Colonic mucosa (tissue), 4 donors: Measurements from ENCODE around the gene CISTR. TPM values are rescaled to one million over a fixed set of nuclear protein-coding genes. Genes with fewer than 3 reads are reported as not detected.

ENCODE experiments used
- DNase-seq: peaks from one replicate; pipeline ENCODE4 v3.0.0-alpha.2; 2020
- H3K27ac ChIP-seq: fragments of 200-600 bp; one replicate; pipeline ENCODE4 v1.8.0; 2021
- H3K27me3 ChIP-seq: fragments of 200-600 bp; one replicate; pipeline ENCODE4 v1.8.0; 2021
- H3K36me3 ChIP-seq: fragments of 200-600 bp; one replicate; pipeline ENCODE4 v1.8.0; 2021
- H3K4me1 ChIP-seq: fragments of 200-600 bp; one replicate; pipeline ENCODE4 v1.8.0; 2021; ENCODE audit warnings: mild to moderate bottlenecking
- H3K4me3 ChIP-seq: fragments of 200-600 bp; one replicate; pipeline ENCODE4 v1.8.0; 2021
- H3K9ac ChIP-seq, 2 donors: one replicate each; pipeline ENCODE4 v1.7.0; 2013; ENCODE audit warnings: control low read depth in 2 of 2, low read depth in 2 of 2, low read length in 2 of 2
- H3K9me3 ChIP-seq: fragments of 200-600 bp; one replicate; pipeline ENCODE4 v1.8.0; 2021
- intact Hi-C: fragments of 100-400 bp; cut with DNase I; formaldehyde crosslinking; loops from one replicate; pipeline ENCODE4 v1.14.1; 2022
- total RNA-seq, 2 donors: library from RNA; stranded (reverse); fragmentation: NEBNext Ultra II Directional in 1 of 2; extraction: Animal tissue kit (Norgen Biotek cat#: 25700) in 1 of 2; gene quantifications; one replicate each; pipeline ENCODE4 v1.2.1, GENCODE V29; 2021
- TF ChIP-seq, protein P1 (sequence below): fragments of 200-600 bp; IDR thresholded peaks from one replicate; pipeline ENCODE4 v1.8.0; 2022; ENCODE audit warnings: antibody characterized with exemption, mild to moderate bottlenecking
- donor health status: healthy.
- donor health status: DM: no; HTN: no; CAD: no.
- donor health status: DM: no; HTN: no; CAD: no.

Gene CISTR
- total RNA-seq, 2 donors from 2014 or later: not detected

DNA sequence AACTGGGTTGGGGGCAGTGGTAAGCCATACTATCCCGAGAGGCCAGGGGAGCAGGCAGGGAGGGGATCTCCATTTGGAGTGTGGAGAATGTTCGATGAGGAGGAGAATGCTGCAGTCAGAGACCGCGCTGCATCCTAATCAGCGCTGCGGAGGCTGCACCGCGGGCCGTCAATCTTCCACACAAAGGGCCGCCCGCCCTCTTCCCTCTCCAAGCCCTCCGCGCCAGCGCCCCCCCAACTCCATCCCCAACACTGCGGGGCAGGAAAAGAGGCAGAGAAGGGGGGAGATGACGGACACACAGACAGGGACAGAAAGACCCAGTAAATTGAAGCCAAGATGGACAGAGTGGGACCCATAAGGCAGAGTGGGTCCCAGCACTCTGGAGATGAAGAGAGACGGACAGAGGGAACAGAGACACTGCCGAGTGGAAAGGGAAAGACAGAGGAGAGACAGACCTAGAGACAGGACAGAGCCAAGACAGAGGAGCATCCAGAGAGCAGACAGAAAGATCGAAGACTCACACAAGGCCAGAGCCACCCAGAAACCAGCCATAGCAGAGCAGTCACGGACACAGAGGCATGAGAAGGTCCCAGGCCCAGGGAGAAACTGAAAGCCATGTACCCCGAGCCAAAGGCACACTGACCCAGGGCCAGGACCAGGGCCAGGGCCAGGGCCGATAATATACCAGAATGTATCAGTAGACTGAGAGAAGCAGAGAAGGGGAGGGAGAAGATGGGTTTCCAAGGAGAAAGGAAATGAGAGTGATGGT, 3.5 kb downstream of the CISTR start:
- Histone ChIP-seq H3K9me3 (no peaks in the 10 kb centered on the region), H3K27ac (no peak overlapping the region), H3K4me1 (peaks cover 8% of the 10 kb centered on the region), H3K27me3 (peaks cover 59% of the 10 kb centered on the region), H3K9ac (no peak overlapping the region), H3K4me3 (no peak overlapping the region), H3K36me3 (no peaks in the 10 kb centered on the region)
- intact Hi-C loops: no loop called here
- DNase-seq: no peak
- TF ChIP-seq, protein P1, sequence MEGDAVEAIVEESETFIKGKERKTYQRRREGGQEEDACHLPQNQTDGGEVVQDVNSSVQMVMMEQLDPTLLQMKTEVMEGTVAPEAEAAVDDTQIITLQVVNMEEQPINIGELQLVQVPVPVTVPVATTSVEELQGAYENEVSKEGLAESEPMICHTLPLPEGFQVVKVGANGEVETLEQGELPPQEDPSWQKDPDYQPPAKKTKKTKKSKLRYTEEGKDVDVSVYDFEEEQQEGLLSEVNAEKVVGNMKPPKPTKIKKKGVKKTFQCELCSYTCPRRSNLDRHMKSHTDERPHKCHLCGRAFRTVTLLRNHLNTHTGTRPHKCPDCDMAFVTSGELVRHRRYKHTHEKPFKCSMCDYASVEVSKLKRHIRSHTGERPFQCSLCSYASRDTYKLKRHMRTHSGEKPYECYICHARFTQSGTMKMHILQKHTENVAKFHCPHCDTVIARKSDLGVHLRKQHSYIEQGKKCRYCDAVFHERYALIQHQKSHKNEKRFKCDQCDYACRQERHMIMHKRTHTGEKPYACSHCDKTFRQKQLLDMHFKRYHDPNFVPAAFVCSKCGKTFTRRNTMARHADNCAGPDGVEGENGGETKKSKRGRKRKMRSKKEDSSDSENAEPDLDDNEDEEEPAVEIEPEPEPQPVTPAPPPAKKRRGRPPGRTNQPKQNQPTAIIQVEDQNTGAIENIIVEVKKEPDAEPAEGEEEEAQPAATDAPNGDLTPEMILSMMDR: no peak

DNA sequence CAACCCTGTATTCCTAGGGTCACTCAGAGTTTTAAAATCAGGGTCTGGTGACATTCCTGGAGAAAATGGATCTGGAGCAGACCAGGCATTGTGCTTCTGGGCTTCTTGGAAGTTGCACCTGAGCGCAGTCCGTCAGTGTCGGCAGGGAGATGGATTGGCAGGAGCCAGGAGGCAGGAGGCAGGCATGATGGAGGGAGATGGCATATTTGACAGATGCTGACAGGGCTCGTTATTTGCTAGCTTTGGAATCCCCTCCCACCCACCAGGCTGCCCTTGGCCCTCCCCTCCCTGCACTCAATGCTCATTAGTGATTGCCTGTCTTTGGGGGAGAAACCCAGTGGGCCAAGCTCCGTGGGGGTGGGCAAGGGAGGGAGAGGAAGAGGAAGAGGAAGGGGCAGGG, 4.7 kb downstream of the CISTR start:
- H3K9ac ChIP-seq: no peak overlapping the region
- DNase-seq: no peak
- intact Hi-C loops: no loop called here
- TF ChIP-seq, protein P1: no peak
- H3K36me3 ChIP-seq: no peaks in the 10 kb centered on the region
- peaks cover 62% of the 10 kb centered on the region for H3K27me3 ChIP-seq
- H3K27ac ChIP-seq: no peak overlapping the region
- peaks cover 8% of the 10 kb centered on the region for H3K4me1 ChIP-seq
- no peak overlapping the region for H3K4me3 ChIP-seq
- no peaks in the 10 kb centered on the region for H3K9me3 ChIP-seq

DNA sequence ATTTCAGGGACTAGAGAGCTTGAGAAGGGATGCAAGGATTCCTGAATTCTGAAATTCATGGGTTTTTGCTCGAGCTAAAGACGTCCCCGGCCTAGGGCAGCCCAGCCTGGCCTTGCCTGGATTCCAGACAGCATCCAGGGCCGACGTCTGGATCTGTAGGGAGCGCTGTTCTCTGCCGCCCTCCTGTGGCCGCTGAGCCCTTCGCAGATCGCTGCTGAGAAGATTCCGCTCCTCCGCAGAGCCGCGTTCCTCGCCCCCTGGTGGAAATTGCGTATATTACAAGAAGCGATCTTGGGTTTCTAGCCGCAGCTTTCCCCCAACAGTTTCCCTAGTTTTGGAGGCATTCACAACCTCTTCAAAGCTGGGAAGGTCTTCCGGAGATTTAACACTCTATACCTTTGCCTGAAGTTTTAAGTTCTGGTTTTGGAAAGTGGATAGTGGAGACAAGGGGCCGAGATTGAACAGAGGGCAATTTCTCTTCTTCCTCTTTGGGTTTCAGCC, 5.1 kb downstream of the CISTR start:
- TF ChIP-seq, protein P1: peak; percentile 100
- H3K9me3 ChIP-seq: no peaks in the 10 kb centered on the region
- no peak overlapping the region for H3K9ac ChIP-seq
- peak; percentile 93 for DNase-seq
- peaks cover 8% of the 10 kb centered on the region for H3K4me1 ChIP-seq
- H3K27ac ChIP-seq: no peak overlapping the region
- no peaks in the 10 kb centered on the region for H3K36me3 ChIP-seq
- no peak overlapping the region for H3K4me3 ChIP-seq
- peaks cover 58% of the 10 kb centered on the region for H3K27me3 ChIP-seq
- intact Hi-C loops: no loop called here

DNA sequence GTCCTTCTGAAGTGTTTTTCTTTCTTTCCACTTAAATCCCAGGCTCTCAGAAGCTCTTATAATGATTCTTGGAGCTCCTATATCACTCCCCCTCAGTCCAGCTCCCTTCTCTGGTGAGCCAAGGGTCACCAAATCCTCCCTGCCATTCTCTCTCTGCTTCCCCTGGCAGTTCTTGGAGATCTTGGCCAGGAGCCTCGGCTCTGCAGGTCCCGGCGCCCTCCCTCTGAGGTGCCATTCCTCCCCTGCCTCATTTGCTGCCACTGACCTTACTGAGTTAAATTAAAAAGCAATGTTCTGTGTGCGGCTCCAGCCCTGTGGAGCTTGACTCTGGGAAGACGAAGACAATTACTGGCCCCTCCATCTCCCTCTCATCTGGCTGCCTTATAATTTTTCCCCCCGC, 7.0 kb downstream of the CISTR start:
- Histone ChIP-seq H3K36me3 (no peaks in the 10 kb centered on the region), H3K27me3 (peaks cover 46% of the 10 kb centered on the region), H3K4me3 (no peak overlapping the region), H3K27ac (no peak overlapping the region), H3K4me1 (no peaks in the 10 kb centered on the region), H3K9me3 (no peaks in the 10 kb centered on the region), H3K9ac (no peak overlapping the region)
- TF ChIP-seq, protein P1: no peak
- no peak for DNase-seq
- intact Hi-C loops: loop anchor here (2.0 kb wide), 1 partner anchor 42 kb away; no protein-coding TSS in a partner anchor

DNA sequence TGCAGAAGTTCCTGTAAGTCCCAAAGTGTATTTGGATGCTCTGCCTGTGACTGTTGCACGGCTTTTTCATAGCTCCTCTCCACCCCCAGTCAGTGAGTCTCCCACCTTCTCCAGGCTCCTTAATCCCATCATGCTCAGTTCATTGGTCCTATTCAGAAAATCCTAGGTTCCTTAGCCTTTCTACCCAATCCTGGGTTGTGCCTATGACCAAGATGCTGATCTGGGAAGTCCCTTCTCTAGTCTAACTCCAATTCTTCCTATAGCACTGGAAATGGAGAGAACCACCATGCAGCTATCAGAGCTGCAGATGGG, 7.7 kb downstream of the CISTR start:
- H3K9ac ChIP-seq: no peak overlapping the region
- H3K27me3 ChIP-seq: peaks cover 45% of the 10 kb centered on the region
- no peaks in the 10 kb centered on the region for H3K9me3 ChIP-seq
- H3K27ac ChIP-seq: no peak overlapping the region
- intact Hi-C loops: loop anchor here (2.0 kb wide), 1 partner anchor 41 kb away; no protein-coding TSS in a partner anchor
- H3K4me3 ChIP-seq: no peak overlapping the region
- TF ChIP-seq, protein P1: no peak
- no peak for DNase-seq
- no peaks in the 10 kb centered on the region for H3K4me1 ChIP-seq
- no peaks in the 10 kb centered on the region for H3K36me3 ChIP-seq
